ENCODE data around the gene CALHM5. TPM values are rescaled to one million over a fixed set of nuclear protein-coding genes. Genes with fewer than 3 reads are reported as not detected.

Gene CALHM5
- total RNA-seq = under 1 TPM in 3 of 4 donors, not detected in 1; 0.09 to 0.80 (median 0.53) TPM

- H3K27ac ChIP-seq = peak within 1 kb of the TSS; percentile 50 to 86 (median 61)
- H3K36me3 ChIP-seq = no peaks in the 10 kb centered on the region
- peak within 1 kb of the TSS; percentile 9 to 38 (median 15) for H3K4me3 ChIP-seq
- TF ChIP-seq POLR2A (IDR thresholded peaks at IDR 0.05) = no peak
- TF ChIP-seq, protein P1, sequence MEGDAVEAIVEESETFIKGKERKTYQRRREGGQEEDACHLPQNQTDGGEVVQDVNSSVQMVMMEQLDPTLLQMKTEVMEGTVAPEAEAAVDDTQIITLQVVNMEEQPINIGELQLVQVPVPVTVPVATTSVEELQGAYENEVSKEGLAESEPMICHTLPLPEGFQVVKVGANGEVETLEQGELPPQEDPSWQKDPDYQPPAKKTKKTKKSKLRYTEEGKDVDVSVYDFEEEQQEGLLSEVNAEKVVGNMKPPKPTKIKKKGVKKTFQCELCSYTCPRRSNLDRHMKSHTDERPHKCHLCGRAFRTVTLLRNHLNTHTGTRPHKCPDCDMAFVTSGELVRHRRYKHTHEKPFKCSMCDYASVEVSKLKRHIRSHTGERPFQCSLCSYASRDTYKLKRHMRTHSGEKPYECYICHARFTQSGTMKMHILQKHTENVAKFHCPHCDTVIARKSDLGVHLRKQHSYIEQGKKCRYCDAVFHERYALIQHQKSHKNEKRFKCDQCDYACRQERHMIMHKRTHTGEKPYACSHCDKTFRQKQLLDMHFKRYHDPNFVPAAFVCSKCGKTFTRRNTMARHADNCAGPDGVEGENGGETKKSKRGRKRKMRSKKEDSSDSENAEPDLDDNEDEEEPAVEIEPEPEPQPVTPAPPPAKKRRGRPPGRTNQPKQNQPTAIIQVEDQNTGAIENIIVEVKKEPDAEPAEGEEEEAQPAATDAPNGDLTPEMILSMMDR (IDR thresholded peaks at IDR 0.05) = peak in 5 of 6 experiments; percentile 36 to 56 (median 54)
- H3K4me1 ChIP-seq = peaks cover 0 to 7% (median 0%) of the 10 kb centered on the region in 4 donors
- no peaks in the 10 kb centered on the region for H3K27me3 ChIP-seq
- no peak for DNase-seq
- no peaks in the 10 kb centered on the region for H3K9me3 ChIP-seq
These were observed at the start of gene CALHM5 for GRCh38 chr6:116511424-116512110. TSS of gene CALHM5 (plus strand) at chr6:116511639. CDS start at chr6:116511697, 58 bp downstream.

DNA sequence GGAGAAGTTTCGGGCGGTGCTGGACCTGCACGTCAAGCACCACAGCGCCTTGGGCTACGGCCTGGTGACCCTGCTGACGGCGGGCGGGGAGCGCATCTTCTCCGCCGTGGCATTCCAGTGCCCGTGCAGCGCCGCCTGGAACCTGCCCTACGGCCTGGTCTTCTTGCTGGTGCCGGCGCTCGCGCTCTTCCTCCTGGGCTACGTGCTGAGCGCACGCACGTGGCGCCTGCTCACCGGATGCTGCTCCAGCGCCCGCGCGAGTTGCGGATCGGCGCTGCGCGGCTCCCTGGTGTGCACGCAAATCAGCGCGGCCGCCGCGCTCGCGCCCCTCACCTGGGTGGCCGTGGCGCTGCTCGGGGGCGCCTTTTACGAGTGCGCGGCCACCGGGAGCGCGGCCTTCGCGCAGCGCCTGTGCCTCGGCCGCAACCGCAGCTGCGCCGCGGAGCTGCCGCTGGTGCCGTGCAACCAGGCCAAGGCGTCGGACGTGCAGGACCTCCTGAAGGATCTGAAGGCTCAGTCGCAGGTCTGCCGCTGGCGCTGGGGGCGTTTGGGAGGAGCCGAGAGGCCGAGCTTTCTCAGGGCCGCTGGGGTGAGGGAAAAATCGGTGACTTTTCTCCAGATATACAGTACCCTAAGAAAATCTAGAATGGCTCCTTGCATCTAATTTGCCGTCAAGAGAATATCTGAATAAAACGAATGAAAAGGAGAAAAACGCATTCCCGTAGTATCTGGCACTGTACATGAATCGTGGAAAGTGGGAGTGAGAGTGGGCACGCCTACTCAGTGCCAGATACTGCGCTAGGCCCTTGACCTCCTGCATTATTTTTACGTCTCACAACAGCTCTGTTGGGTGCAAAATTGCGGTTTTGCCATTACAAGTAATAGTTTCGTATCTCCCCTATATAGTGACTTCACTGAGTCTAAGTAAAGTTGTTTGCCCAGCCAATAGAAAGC lies 49.2 kb upstream of the CALHM5 start:
- Histone ChIP-seq H3K4me3 (peak overlapping the region; percentile 40 to 65 (median 52)), H3K27me3 (no peaks in the 10 kb centered on the region), H3K9me3 (no peaks in the 10 kb centered on the region), H3K36me3 (no peaks in the 10 kb centered on the region), H3K4me1 (no peaks in the 10 kb centered on the region), H3K27ac (peak overlapping the region; percentile 31 to 85 (median 44))
- DNase-seq = peak; percentile 59 to 75 (median 62)
- TF ChIP-seq, protein P1 (IDR thresholded peaks at IDR 0.05) = peak in 1 of 6 experiments; percentile 5
- TF ChIP-seq POLR2A (IDR thresholded peaks at IDR 0.05) = no peak

DNA sequence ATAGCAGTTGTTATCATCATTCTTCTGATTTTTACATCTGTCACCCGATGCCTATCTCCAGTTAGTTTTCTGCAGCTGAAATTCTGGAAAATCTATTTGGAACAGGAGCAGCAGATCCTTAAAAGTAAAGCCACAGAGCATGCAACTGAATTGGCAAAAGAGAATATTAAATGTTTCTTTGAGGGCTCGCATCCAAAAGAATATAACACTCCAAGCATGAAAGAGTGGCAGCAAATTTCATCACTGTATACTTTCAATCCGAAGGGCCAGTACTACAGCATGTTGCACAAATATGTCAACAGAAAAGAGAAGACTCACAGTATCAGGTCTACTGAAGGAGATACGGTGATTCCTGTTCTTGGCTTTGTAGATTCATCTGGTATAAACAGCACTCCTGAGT lies 48.1 kb upstream of the CALHM5 start:
- no peaks in the 10 kb centered on the region for H3K27me3 ChIP-seq
- no peaks in the 10 kb centered on the region for H3K4me1 ChIP-seq
- H3K9me3 ChIP-seq = no peaks in the 10 kb centered on the region
- H3K4me3 ChIP-seq = no peak overlapping the region
- peak overlapping the region in 1 of 4 donors; percentile 85 for H3K27ac ChIP-seq
- no peaks in the 10 kb centered on the region for H3K36me3 ChIP-seq
- no peak for DNase-seq
- TF ChIP-seq, protein P1 (IDR thresholded peaks at IDR 0.05) = no peak
- no peak for TF ChIP-seq POLR2A (IDR thresholded peaks at IDR 0.05)

DNA sequence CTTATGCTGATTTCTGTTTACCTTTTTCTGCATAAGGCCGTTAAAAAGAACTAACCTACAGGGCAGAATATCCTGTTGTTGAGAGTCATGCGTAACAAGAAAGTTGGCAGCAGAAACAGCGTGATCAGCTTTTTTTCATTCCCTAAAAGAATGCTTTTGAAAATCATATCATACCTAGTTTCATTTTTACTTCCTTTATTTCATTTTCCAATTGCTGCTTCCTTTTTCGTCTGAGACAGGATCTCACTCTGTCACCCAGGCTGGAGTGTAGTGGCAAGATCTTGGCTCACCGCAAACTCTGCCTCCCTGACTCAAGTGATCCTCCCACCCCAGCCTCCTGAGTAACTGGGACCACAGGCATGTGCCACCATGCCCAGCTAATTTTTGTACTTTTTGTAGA lies 46.2 kb upstream of the CALHM5 start:
- Histone ChIP-seq H3K4me1 (no peaks in the 10 kb centered on the region), H3K27ac (peak overlapping the region in 2 of 4 donors; percentile 50 to 68), H3K4me3 (no peak overlapping the region), H3K27me3 (no peaks in the 10 kb centered on the region), H3K9me3 (no peaks in the 10 kb centered on the region), H3K36me3 (no peaks in the 10 kb centered on the region)
- peak in 1 of 3 donors; percentile 29 for DNase-seq
- TF ChIP-seq, protein P1 (IDR thresholded peaks at IDR 0.05) = no peak
- TF ChIP-seq POLR2A (IDR thresholded peaks at IDR 0.05) = no peak

- TF ChIP-seq POLR2A (IDR thresholded peaks at IDR 0.05) = no peak
- TF ChIP-seq, protein P1 (IDR thresholded peaks at IDR 0.05) = no peak
These were observed 44.3 kb upstream of the CALHM5 start for GRCh38 chr6:116467096-116467495.

More at GRCh38 chr6:116467096-116467495, 44.3 kb upstream of the CALHM5 start:
- Histone ChIP-seq H3K4me1 (no peaks in the 10 kb centered on the region), H3K4me3 (no peak overlapping the region), H3K27me3 (no peaks in the 10 kb centered on the region), H3K9me3 (no peaks in the 10 kb centered on the region), H3K36me3 (no peaks in the 10 kb centered on the region), H3K27ac (peak overlapping the region in 1 of 4 donors; percentile 28)
- DNase-seq = no peak
